OCI-LY3 (cell line): ENCODE results near the gene ELOVL7.

ENCODE experiments used
- CTCF ChIP-seq: fragments of 200-600, 300-600 bp; sonication (generic); IDR thresholded peaks from 2 replicates; pipeline ENCODE4 v1.5.1; 2014; ENCODE audit warnings: antibody characterized with exemption, low read length, low read depth
- EZH2phosphoT487 ChIP-seq: fragments of 200-600 bp; shearing (Covaris generic); IDR thresholded peaks from 2 replicates; pipeline ENCODE4 v1.6.1; 2018; ENCODE audit warnings: antibody characterized with exemption, mixed run types, low read depth

GRCh38 chr5:60887096-60887495 is 43.0 kb upstream of the ELOVL7 start:
- TF ChIP-seq CTCF, result no peak
- TF ChIP-seq EZH2phosphoT487, result no peak
